Tibial artery (tissue), 4 donors: ENCODE data around the gene PHF24.

ENCODE experiments used
- DNase-seq, 2 donors: peaks; one replicate each; pipeline ENCODE4 v3.0.0-alpha.2; 2019
- H3K27ac ChIP-seq, 2 donors: fragments of 200-600 bp; sonication (generic) in 1 of 2; 1 replicate in 1 of 2; 2 replicates in 1 of 2; pipeline ENCODE4 v1.5.1; 2018 to 2019; ENCODE audit warnings: mild to moderate bottlenecking in 1 of 2
- H3K27me3 ChIP-seq, 2 donors: fragments of 200-600 bp; sonication (generic) in 1 of 2; one replicate each; pipeline versions ENCODE4 v1.5.1 to v1.6.0; 2016 to 2019
- H3K36me3 ChIP-seq, 3 donors: fragments of 200-600 bp; sonication (generic) in 2 of 3; one replicate each; pipeline ENCODE4 v1.5.1; 2016 to 2019; ENCODE audit warnings: mild to moderate bottlenecking in 2 of 3
- H3K4me1 ChIP-seq, 4 donors: fragments of 200-600 bp; sonication (generic) in 2 of 4; 1 replicate in 3 of 4; 2 replicates in 1 of 4; pipeline ENCODE4 v1.5.1; 2016 to 2019
- H3K4me3 ChIP-seq, 2 donors: fragments of 200-600 bp; sonication (generic) in 1 of 2; 1 replicate in 1 of 2; 2 replicates in 1 of 2; pipeline ENCODE4 v1.5.1; 2018 to 2019; ENCODE audit warnings: mild to moderate bottlenecking in 2 of 2
- H3K9me3 ChIP-seq, 3 donors: fragments of 200-600 bp; sonication (generic) in 1 of 3; one replicate each; pipeline ENCODE4 v1.5.1; 2016 to 2019
- intact Hi-C: fragments of 100-400 bp; cut with DNase I; formaldehyde crosslinking; loops from one replicate; pipeline ENCODE4 v1.15.0; 2023; ENCODE audit warnings: low total_unique reads
- TF ChIP-seq, protein P1 (sequence below), 2 experiments: fragments of 200-600 bp in 1 of 2; fragments of 450-650 bp in 1 of 2; IDR thresholded peaks; one replicate each; pipeline ENCODE4 v1.5.1; 2017 to 2019; ENCODE audit warnings: antibody characterized with exemption in 2 of 2, mild to moderate bottlenecking in 1 of 2, moderate library complexity in 1 of 2

PHF24 gene

DNA sequence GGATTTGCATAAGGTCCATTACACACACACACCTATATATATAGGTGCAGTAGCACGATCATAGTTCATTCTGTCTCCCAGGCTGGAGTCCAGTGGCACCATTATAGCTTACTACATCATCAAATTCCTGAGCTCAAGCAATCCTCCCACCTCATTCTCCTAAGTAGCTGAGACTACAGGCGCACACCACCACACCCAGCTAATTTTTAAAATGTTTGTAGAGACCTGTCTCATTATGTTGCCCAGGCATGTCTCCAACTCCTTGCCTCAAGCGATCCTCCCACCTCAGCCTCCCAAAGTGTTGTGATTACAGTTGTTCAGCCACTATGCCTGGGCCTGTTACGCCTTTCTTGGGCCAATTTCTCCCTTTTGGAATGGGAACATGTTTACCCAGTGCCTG lies 71.2 kb downstream of the PHF24 start:
- no peak overlapping the region for H3K27ac ChIP-seq
- no peaks in the 10 kb centered on the region for H3K27me3 ChIP-seq
- TF ChIP-seq, protein P1, sequence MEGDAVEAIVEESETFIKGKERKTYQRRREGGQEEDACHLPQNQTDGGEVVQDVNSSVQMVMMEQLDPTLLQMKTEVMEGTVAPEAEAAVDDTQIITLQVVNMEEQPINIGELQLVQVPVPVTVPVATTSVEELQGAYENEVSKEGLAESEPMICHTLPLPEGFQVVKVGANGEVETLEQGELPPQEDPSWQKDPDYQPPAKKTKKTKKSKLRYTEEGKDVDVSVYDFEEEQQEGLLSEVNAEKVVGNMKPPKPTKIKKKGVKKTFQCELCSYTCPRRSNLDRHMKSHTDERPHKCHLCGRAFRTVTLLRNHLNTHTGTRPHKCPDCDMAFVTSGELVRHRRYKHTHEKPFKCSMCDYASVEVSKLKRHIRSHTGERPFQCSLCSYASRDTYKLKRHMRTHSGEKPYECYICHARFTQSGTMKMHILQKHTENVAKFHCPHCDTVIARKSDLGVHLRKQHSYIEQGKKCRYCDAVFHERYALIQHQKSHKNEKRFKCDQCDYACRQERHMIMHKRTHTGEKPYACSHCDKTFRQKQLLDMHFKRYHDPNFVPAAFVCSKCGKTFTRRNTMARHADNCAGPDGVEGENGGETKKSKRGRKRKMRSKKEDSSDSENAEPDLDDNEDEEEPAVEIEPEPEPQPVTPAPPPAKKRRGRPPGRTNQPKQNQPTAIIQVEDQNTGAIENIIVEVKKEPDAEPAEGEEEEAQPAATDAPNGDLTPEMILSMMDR (IDR thresholded peaks at IDR 0.05) = no peak
- DNase-seq = no peak
- no peaks in the 10 kb centered on the region for H3K4me1 ChIP-seq
- intact Hi-C loops = no loop called here
- H3K36me3 ChIP-seq = peaks cover 12 to 49% (median 12%) of the 10 kb centered on the region in 3 donors
- H3K9me3 ChIP-seq = no peaks in the 10 kb centered on the region
- no peak overlapping the region for H3K4me3 ChIP-seq

DNA sequence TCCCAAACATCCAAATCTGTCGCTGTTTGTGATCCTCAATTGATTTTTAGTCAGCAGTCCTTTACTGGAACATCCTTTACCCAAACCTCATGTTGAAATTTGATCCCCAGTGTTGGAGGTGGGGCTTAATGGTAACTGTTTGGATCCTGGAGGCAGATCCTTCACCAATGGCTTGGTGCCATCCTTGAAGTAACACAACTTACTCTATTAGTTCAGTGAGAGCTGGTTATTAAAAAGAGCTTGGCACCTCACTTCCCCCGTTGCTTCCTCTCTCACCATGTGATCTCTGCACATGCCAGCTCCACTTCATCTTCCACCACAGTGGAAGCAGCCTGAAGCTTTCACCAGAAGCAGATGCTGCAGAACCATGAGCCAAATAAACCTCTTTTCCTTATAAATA lies 71.8 kb downstream of the PHF24 start:
- H3K4me1 ChIP-seq = no peaks in the 10 kb centered on the region
- no peak overlapping the region for H3K27ac ChIP-seq
- no peak for DNase-seq
- intact Hi-C loops = no loop called here
- H3K4me3 ChIP-seq = no peak overlapping the region
- peaks cover 6 to 46% (median 11%) of the 10 kb centered on the region in 3 donors for H3K36me3 ChIP-seq
- H3K27me3 ChIP-seq = no peaks in the 10 kb centered on the region
- no peaks in the 10 kb centered on the region for H3K9me3 ChIP-seq
- TF ChIP-seq, protein P1 (IDR thresholded peaks at IDR 0.05) = no peak
